Activated CD8-positive, alpha-beta memory T cell treated with anti-CD3 and anti-CD28 coated beads, Interleukin-2, amount 10 ng/mL, durations not matched to agents 7 days and 5 days (primary cell): ENCODE measurements around the gene THRAP3. TPM values are rescaled to one million over a fixed set of nuclear protein-coding genes. Genes with fewer than 3 reads are reported as not detected.

Experiments used
- ATAC-seq: fragments of 150-1000 bp; cut with Tn5 transposase; one replicate; pipeline ENCODE4 v1.10.0; 2021; ENCODE audit warnings: moderate library complexity
- CTCF ChIA-PET: fragments of 350-600 bp; sonication (Branson Sonifier 250); formaldehyde crosslinking; loops from one replicate; lab custom pipeline; 2021; ENCODE audit warnings: antibody characterized with exemption; lab: Charles Lee
- DNase-seq: peaks from one replicate; pipeline ENCODE4 v3.0.0-alpha.2; 2020
- H3K27ac Mint-ChIP-seq: one replicate; pipeline ENCODE4 v1.8.0; 2021; ENCODE audit warnings: mild to moderate bottlenecking, mixed read lengths
- H3K27me3 Mint-ChIP-seq: one replicate; pipeline ENCODE4 v1.8.0; 2021; ENCODE audit warnings: mixed read lengths
- H3K36me3 Mint-ChIP-seq: one replicate; pipeline ENCODE4 v1.8.0; 2021; ENCODE audit warnings: mild to moderate bottlenecking, mixed read lengths
- H3K4me1 Mint-ChIP-seq: one replicate; pipeline ENCODE4 v1.8.0; 2021; ENCODE audit warnings: mixed read lengths
- H3K4me3 Mint-ChIP-seq: one replicate; pipeline ENCODE4 v1.8.0; 2021; ENCODE audit warnings: mild to moderate bottlenecking, moderate library complexity, mixed read lengths
- H3K9me3 Mint-ChIP-seq: one replicate; pipeline ENCODE4 v1.8.0; 2022; ENCODE audit warnings: low read depth, mixed read lengths
- total RNA-seq, 2 experiments: library from RNA; stranded (reverse); gene quantifications; one replicate each; pipeline ENCODE4 v1.2.3, GENCODE V29; 2021

Gene THRAP3
- total RNA-seq, 2 experiments from 2014 or later: 129 to 166 TPM

- H3K36me3 Mint-ChIP-seq: peaks cover 15% of the 10 kb centered on the region
- ATAC-seq: no peak
- DNase-seq: no peak
- H3K4me1 Mint-ChIP-seq: peaks cover 29% of the 10 kb centered on the region
- CTCF ChIA-PET: interaction anchor here (0.5 to 1.9 kb wide), 5 partner anchors 8 to 1176 kb away, joined by 3 to 6 read pairs (median 3); no protein-coding TSS in a partner anchor
- peak overlapping the region; percentile 6 for H3K4me3 Mint-ChIP-seq
- H3K9me3 Mint-ChIP-seq: no peaks in the 10 kb centered on the region
- H3K27me3 Mint-ChIP-seq: no peaks in the 10 kb centered on the region
- no peak overlapping the region for H3K27ac Mint-ChIP-seq
Observed at GRCh38 chr1:36309397-36309796, 85.2 kb downstream of the THRAP3 start.

DNA sequence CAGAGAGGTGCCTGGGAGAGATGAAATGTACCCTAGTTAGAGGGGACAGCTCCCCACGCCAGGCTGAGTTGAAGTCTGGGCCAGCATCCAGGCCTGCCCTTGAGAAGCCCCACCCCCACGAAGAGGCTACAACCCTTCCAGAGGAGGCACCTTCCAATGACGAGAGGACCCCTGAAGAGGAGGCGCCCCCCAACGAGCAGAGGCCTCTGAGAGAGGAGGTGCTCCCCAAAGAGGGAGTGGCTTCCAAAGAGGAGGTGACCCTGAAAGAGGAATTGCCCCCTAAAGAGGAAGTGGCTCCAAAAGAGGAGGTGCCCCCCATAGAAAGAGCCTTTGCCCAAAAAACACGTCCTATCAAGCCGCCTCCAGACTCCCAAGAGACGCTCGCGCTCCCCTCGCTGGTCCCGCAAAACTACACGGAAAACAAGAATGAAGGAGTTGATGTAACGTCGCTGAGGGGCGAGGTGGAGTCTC lies 96.1 kb downstream of the THRAP3 start:
- CTCF ChIA-PET: interaction anchor here (1.0 to 1.1 kb wide), 2 partner anchors 13 to 23 kb away, joined by 3 to 4 read pairs; no protein-coding TSS in a partner anchor

DNA sequence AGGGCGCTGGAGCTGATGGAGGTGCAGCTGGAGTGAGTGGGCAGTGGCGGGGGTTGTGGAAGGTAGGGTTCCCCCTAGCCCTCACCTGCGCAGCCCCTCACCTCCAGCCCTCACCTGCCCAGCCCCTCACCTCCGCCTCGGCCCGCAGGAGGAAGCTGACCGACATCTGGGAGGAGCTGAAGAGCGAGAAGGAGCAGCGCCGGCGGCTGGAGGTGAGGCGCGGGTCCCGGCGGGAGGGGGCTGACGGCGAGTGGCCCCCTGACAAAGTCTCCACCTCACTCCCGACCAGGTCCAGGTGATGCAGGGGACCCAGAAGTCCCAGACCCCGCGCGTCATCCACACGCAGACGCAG lies 96.5 kb downstream of the THRAP3 start:
- Mint-ChIP-seq H3K27ac (no peak overlapping the region), H3K4me3 (peak overlapping the region; percentile 5), H3K36me3 (peaks cover 2% of the 10 kb centered on the region)

More for the DNA sequence above, 96.1 kb downstream of the THRAP3 start:
- DNase-seq (no peak), ATAC-seq (no peak)
- H3K4me1 Mint-ChIP-seq: peaks cover 25% of the 10 kb centered on the region
- H3K4me3 Mint-ChIP-seq: peak overlapping the region; percentile 5
- peaks cover 4% of the 10 kb centered on the region for H3K27me3 Mint-ChIP-seq
- peaks cover 5% of the 10 kb centered on the region for H3K36me3 Mint-ChIP-seq
- H3K27ac Mint-ChIP-seq: no peak overlapping the region
- no peaks in the 10 kb centered on the region for H3K9me3 Mint-ChIP-seq

DNA sequence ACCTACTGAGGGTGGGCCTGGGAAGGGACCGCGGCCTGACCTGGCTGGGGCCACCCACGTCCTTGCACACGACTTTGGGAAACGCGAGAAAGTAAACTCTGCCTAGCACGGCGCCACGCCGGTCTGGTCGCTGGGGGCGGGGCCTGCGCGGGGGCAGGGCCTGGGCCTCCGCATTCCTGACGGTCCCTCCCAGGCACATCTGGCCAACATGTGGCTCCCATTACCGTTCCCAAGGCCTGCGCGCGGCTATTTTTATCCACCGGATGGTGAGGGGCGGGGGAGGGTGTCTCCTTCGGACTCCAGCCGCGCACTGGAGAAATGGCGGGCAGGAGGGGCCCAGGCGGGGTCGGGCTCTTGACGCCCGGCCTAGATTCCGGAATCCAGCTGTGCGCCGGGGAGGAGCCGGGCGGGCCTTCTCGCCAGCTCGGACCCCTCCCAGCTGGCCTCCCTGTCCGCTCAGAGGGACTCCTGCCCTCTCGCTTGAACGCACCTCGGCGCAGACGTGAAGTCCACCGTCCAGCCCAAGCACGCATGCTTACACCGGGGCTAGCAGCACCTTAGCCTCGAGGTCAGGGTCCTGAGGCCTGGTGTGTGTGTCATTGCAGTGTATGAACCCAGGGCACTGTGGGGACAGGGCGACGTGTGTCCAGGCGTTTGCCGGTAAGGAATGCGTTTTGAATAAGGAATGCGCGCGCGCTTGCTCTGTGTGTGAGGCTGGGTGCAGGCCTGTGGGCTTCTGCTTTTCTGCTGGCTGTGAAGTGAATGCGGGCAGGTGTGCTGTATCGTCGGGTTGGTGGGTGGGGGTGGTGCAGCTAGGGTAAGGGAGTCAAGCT lies 97.1 kb downstream of the THRAP3 start:
- Mint-ChIP-seq H3K27ac (no peak overlapping the region), H3K4me3 (peak overlapping the region; percentile 21)

More for the DNA sequence above, 96.5 kb downstream of the THRAP3 start:
- DNase-seq (no peak), ATAC-seq (no peak)
- H3K4me1 Mint-ChIP-seq: peaks cover 27% of the 10 kb centered on the region
- no peaks in the 10 kb centered on the region for H3K9me3 Mint-ChIP-seq
- CTCF ChIA-PET: interaction anchor here (0.9 to 1.0 kb wide), 2 partner anchors 14 to 22 kb away, joined by 3 read pairs; no protein-coding TSS in a partner anchor
- H3K27me3 Mint-ChIP-seq: peaks cover 6% of the 10 kb centered on the region

DNA sequence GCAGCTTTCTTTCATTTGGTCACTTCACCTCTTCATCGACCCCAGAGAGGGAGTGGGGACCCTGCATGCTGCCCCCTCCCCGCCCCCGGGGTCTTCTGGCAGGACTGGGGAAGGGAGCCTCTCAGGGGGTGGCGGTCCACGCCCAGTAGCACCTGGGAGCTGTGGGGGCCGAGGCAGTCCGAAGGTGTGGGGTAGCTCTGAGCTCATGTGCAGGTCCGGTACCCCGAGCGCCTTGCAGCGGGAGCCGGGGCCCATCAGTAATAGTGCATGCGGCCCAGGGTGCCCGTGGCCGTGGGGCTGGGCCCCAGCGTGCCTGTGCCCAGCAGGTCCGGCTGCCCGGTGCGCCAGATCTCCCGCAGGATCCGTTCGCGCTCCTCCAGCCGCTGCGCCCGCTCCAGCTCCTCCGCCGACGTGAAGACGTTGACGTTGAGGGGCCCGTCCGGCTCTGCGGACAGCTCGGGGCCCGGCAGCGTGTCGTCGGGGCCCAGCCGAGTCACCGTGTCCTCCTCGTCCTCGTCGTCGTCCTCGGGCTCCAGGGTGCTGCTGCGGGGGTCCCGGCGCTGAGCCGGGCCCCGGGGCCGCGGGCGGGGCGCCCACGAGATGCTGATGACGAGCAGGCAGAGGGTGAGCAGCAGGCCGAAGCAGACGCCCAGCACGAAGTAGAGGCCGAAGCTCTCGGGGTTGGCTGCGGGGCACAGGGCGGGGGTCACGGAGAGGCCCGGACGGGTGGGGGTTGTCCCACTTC lies 98.0 kb downstream of the THRAP3 start:
- Mint-ChIP-seq H3K36me3 (no peaks in the 10 kb centered on the region), H3K4me1 (peaks cover 39% of the 10 kb centered on the region), H3K9me3 (no peaks in the 10 kb centered on the region), H3K27ac (no peak overlapping the region), H3K4me3 (peak overlapping the region; percentile 71), H3K27me3 (peaks cover 8% of the 10 kb centered on the region)
- no peak for ATAC-seq
- no peak for DNase-seq
- CTCF ChIA-PET: interaction anchor here (0.9 to 3.3 kb wide), 5 partner anchors 16 to 215 kb away, joined by 3 to 19 read pairs (median 6); partner anchors contain the start of genes SH3D21 and TRAPPC3

More for the DNA sequence above, 97.1 kb downstream of the THRAP3 start:
- CTCF ChIA-PET: interaction anchor here (0.9 to 3.3 kb wide), 3 partner anchors 14 to 47 kb away, joined by 3 to 19 read pairs (median 6); no protein-coding TSS in a partner anchor
- H3K4me1 Mint-ChIP-seq: peaks cover 30% of the 10 kb centered on the region
- DNase-seq: no peak
- H3K27me3 Mint-ChIP-seq: peaks cover 8% of the 10 kb centered on the region
- no peaks in the 10 kb centered on the region for H3K9me3 Mint-ChIP-seq
- ATAC-seq: no peak
- no peaks in the 10 kb centered on the region for H3K36me3 Mint-ChIP-seq

GRCh38 chr1:36322786-36323635 lies 98.8 kb downstream of the THRAP3 start:
- DNase-seq (peak; percentile 76), ATAC-seq (peak; percentile 56)
- Mint-ChIP-seq H3K27me3 (peaks cover 8% of the 10 kb centered on the region), H3K36me3 (no peaks in the 10 kb centered on the region), H3K9me3 (no peaks in the 10 kb centered on the region), H3K27ac (peak overlapping the region; percentile 70), H3K4me3 (peak overlapping the region; percentile 71), H3K4me1 (peaks cover 47% of the 10 kb centered on the region)
- CTCF ChIA-PET: interaction anchor here (0.9 to 3.3 kb wide), 11 partner anchors 11 to 216 kb away, joined by 3 to 19 read pairs (median 4); partner anchors contain the start of genes SH3D21 and TRAPPC3

GRCh38 chr1:36323636-36324352 lies 99.6 kb downstream of the THRAP3 start, which contains the start of gene EVA1B:
EVA1B (minus strand) TSS chr1:36323645; CDS start chr1:36323037, 608 bp downstream.
- Mint-ChIP-seq H3K4me1 (peaks cover 50% of the 10 kb centered on the region), H3K36me3 (no peaks in the 10 kb centered on the region), H3K9me3 (no peaks in the 10 kb centered on the region), H3K4me3 (peak within 1 kb of the TSS; percentile 73), H3K27me3 (peaks cover 8% of the 10 kb centered on the region), H3K27ac (peak within 1 kb of the TSS; percentile 70)
- peak; percentile 75 for DNase-seq
- ATAC-seq: peak; percentile 69
- CTCF ChIA-PET: interaction anchor here (0.8 to 3.3 kb wide), 10 partner anchors 8 to 63 kb away, joined by 3 to 19 read pairs (median 4); partner anchors contain the start of gene SH3D21

GRCh38 chr1:36324353-36324703 lies 100.1 kb downstream of the THRAP3 start:
- no peaks in the 10 kb centered on the region for H3K36me3 Mint-ChIP-seq
- H3K27ac Mint-ChIP-seq: peak overlapping the region; percentile 24
- CTCF ChIA-PET: interaction anchor here (0.8 to 3.3 kb wide), 5 partner anchors 7 to 63 kb away, joined by 3 to 19 read pairs (median 5); partner anchors contain the start of gene SH3D21
- DNase-seq: no peak
- H3K4me3 Mint-ChIP-seq: peak overlapping the region; percentile 73
- no peaks in the 10 kb centered on the region for H3K9me3 Mint-ChIP-seq
- peaks cover 54% of the 10 kb centered on the region for H3K4me1 Mint-ChIP-seq
- H3K27me3 Mint-ChIP-seq: peaks cover 8% of the 10 kb centered on the region
- ATAC-seq: no peak

DNA sequence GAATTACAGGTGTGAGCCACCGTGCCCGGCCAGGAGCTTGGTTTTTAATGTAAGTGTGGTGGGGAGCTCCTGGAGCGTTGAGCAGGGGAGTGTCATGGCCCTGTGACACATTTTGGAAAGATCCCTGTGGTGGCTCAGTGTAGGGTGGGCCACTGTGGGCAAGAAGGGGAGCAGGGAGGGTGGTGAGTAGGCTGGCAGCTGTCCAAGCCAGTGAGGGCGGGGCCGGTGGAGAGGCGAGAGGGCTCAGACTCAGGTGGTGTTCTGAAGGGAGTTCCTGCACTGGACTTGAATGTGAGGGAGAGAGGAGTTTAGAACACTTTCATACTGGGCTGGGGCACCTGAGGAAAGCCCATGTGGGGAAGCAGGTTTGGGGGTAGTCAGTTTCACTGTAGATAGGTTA lies 102.3 kb downstream of the THRAP3 start:
- ATAC-seq: no peak
- H3K4me1 Mint-ChIP-seq: peaks cover 55% of the 10 kb centered on the region
- no peak overlapping the region for H3K4me3 Mint-ChIP-seq
- DNase-seq: no peak
- H3K27ac Mint-ChIP-seq: no peak overlapping the region
- H3K27me3 Mint-ChIP-seq: peaks cover 16% of the 10 kb centered on the region
- CTCF ChIA-PET: interaction anchor here (0.9 to 1.4 kb wide), 2 partner anchors 61 to 125 kb away, joined by 3 read pairs; no protein-coding TSS in a partner anchor
- no peaks in the 10 kb centered on the region for H3K36me3 Mint-ChIP-seq
- H3K9me3 Mint-ChIP-seq: no peaks in the 10 kb centered on the region

DNA sequence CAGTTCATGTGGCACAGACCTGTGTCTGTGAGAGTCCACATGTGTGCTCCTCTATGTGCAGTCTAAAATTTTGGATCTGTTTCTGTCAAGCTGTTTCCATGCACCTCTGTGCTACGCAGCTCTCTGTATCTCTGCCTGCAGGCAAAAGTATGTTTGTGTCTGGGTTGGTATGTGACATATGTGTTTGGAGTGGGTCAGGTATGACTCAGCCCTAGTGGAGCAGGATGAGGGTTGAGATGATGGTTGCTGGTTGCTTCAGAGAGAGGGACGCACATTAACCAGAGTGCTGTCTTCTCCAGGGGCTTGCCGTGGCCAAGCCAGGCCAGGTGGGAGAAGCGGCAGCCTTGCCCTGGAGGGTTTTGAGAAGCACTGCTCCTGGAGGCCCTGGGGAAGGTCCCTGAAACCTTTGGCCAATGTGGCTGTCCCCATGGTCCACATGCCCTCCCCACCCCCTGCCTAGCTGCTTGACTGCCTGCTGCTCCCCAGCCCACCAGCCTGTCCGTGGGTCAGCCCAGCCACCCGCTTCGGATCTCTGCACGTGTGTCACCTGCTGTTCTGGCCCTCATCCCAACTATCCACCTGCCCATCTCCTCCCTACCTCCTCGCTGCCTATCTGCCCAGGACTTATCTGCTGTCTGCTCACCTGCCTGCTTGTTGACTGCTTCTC lies 103.3 kb downstream of the THRAP3 start:
- peak; percentile 35 for ATAC-seq
- Mint-ChIP-seq H3K9me3 (no peaks in the 10 kb centered on the region), H3K4me1 (peaks cover 51% of the 10 kb centered on the region), H3K4me3 (no peak overlapping the region), H3K27ac (no peak overlapping the region), H3K36me3 (no peaks in the 10 kb centered on the region), H3K27me3 (peaks cover 26% of the 10 kb centered on the region)
- CTCF ChIA-PET: interaction anchor here (0.6 to 2.0 kb wide), 3 partner anchors 14 to 26 kb away, joined by 4 to 8 read pairs (median 4); no protein-coding TSS in a partner anchor
- peak; percentile 56 for DNase-seq

GRCh38 chr1:36328088-36328480 lies 103.8 kb downstream of the THRAP3 start:
- Mint-ChIP-seq H3K36me3 (no peaks in the 10 kb centered on the region), H3K27ac (no peak overlapping the region), H3K4me3 (no peak overlapping the region), H3K27me3 (peaks cover 27% of the 10 kb centered on the region), H3K4me1 (peaks cover 48% of the 10 kb centered on the region), H3K9me3 (no peaks in the 10 kb centered on the region)
- DNase-seq (no peak), ATAC-seq (no peak)
- CTCF ChIA-PET: interaction anchor here (1.5 to 2.0 kb wide), 2 partner anchors 15 to 27 kb away, joined by 4 to 8 read pairs; no protein-coding TSS in a partner anchor
